Activated CD4-positive, alpha-beta T cell treated with anti-CD3 and anti-CD28 coated beads for 4 hours (primary cell): Measurements from ENCODE around the gene KRTAP6-3.

Source experiments
- DNase-seq, 2 donors: peaks; one replicate each; pipeline ENCODE4 v3.0.0-alpha.2; 2020

The KRTAP6-3 gene

GRCh38 chr21:30592140-30592539 lies at the start of gene KRTAP6-3:
KRTAP6-3 (plus strand) TSS chr21:30592440; CDS start chr21:30592446, 6 bp downstream.
- DNase-seq, result no peak

- DNase-seq, result no peak
Observed at GRCh38 chr21:30552782-30553181, 39.5 kb upstream of the KRTAP6-3 start.

- DNase-seq, result no peak
Observed at GRCh38 chr21:30555095-30555494, 37.1 kb upstream of the KRTAP6-3 start.

- no peak for DNase-seq
Observed at GRCh38 chr21:30561264-30561895, 30.9 kb upstream of the KRTAP6-3 start, which contains the start of gene KRTAP19-7. KRTAP19-7 (minus strand) TSS chr21:30561314; CDS start chr21:30561289, 25 bp downstream.

- DNase-seq, result no peak
Observed at GRCh38 chr21:30561957-30562356, 30.3 kb upstream of the KRTAP6-3 start.

GRCh38 chr21:30563072-30563471 lies 29.2 kb upstream of the KRTAP6-3 start:
- no peak for DNase-seq

- DNase-seq, result no peak
Observed at GRCh38 chr21:30563630-30564029, 28.6 kb upstream of the KRTAP6-3 start.

GRCh38 chr21:30567617-30568016 lies 24.6 kb upstream of the KRTAP6-3 start:
- no peak for DNase-seq

- no peak for DNase-seq
Observed at GRCh38 chr21:30577766-30578165, 14.5 kb upstream of the KRTAP6-3 start.

GRCh38 chr21:30579346-30579745 lies 12.9 kb upstream of the KRTAP6-3 start:
- no peak for DNase-seq

- no peak for DNase-seq
Observed at GRCh38 chr21:30580132-30580531, 12.1 kb upstream of the KRTAP6-3 start.

- DNase-seq, result no peak
Observed at GRCh38 chr21:30582870-30583269, 9.4 kb upstream of the KRTAP6-3 start.

GRCh38 chr21:30590297-30590696 lies 1.9 kb upstream of the KRTAP6-3 start, which contains the start of gene KRTAP22-2:
KRTAP22-2 (minus strand) TSS chr21:30590397.
- DNase-seq, result no peak

GRCh38 chr21:30598802-30599201 lies 6.6 kb downstream of the KRTAP6-3 start, which contains the start of gene KRTAP6-2:
KRTAP6-2 (minus strand) TSS chr21:30598902; CDS start chr21:30598874, 28 bp downstream.
- no peak for DNase-seq

- DNase-seq, result no peak
Observed at GRCh38 chr21:30600787-30601186, 8.5 kb downstream of the KRTAP6-3 start, which contains the start of gene KRTAP22-1. KRTAP22-1 (plus strand) TSS chr21:30601087.

GRCh38 chr21:30605968-30606367 lies 13.7 kb downstream of the KRTAP6-3 start:
- DNase-seq, result no peak

- no peak for DNase-seq
Observed at GRCh38 chr21:30612132-30612531, 19.9 kb downstream of the KRTAP6-3 start.

- DNase-seq, result no peak
Observed at GRCh38 chr21:30613836-30614235, 21.6 kb downstream of the KRTAP6-3 start, which contains the start of gene KRTAP6-1. KRTAP6-1 (minus strand) TSS chr21:30613930; CDS start chr21:30613904, 26 bp downstream.

- no peak for DNase-seq
Observed at GRCh38 chr21:30615199-30615598, 23.0 kb downstream of the KRTAP6-3 start.

GRCh38 chr21:30616125-30616524 lies 23.9 kb downstream of the KRTAP6-3 start, which contains the start of gene KRTAP20-1:
KRTAP20-1 (plus strand) TSS chr21:30616425; CDS start chr21:30616455, 30 bp downstream.
- no peak for DNase-seq

GRCh38 chr21:30620080-30620479 lies 27.8 kb downstream of the KRTAP6-3 start:
- DNase-seq, result no peak

GRCh38 chr21:30620522-30620921 lies 28.3 kb downstream of the KRTAP6-3 start, which contains the start of gene KRTAP20-4:
KRTAP20-4 (plus strand) TSS chr21:30620627.
- no peak for DNase-seq

- no peak for DNase-seq
Observed at GRCh38 chr21:30623362-30623761, 31.1 kb downstream of the KRTAP6-3 start.

- no peak for DNase-seq
Observed at GRCh38 chr21:30625449-30626165, 33.4 kb downstream of the KRTAP6-3 start.
